HG03575 (cell line): ENCODE data around the gene AGBL1.

Experiments
- ATAC-seq: cut with Tn5 transposase; IDR thresholded peaks from one replicate; pipeline ENCODE4 v1.9.1; 2021; ENCODE audit not compliant: unreplicated experiment, insufficient number of reproducible peaks, low FRiP score; ENCODE audit errors: extremely low read depth

AGBL1 gene

DNA sequence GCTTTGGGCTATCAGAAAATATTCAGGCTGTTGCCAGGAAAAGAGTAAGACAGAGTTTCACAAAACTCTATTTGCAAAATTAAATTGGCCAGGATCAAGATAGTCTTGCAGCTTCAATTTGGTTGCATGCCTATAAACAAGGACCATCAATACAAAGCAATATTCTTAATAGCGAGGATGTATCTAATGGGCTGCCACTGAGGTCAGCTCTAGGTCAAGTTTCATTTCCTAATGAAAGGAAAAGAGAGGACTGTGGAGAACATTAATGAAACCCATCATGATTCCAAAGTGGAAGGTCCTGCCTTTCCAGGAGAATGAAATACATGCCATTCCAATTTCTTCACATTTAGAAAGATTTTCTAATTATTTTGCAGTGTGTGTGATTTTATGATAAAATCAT is 273.5 kb downstream of the AGBL1 start:
- ATAC-seq, result no peak

DNA sequence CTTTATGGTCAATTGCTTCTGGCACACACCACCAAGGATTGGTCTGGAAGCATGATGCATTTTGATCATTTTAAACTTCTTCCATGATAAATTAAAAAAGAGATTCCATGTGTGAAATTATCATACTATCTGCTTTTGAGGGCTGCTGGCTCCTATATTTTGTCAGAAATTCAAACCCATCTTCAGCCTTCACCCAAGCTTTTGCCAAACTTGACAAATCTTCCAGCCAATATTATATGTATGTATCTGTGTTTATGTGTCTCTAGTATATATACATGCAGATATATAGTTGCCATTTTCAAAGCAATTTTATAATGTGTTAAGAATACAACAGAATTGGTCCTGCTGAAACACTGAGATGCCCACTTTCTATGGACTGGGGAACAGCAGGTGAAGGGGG is 275.7 kb downstream of the AGBL1 start:
- ATAC-seq, result no peak

DNA sequence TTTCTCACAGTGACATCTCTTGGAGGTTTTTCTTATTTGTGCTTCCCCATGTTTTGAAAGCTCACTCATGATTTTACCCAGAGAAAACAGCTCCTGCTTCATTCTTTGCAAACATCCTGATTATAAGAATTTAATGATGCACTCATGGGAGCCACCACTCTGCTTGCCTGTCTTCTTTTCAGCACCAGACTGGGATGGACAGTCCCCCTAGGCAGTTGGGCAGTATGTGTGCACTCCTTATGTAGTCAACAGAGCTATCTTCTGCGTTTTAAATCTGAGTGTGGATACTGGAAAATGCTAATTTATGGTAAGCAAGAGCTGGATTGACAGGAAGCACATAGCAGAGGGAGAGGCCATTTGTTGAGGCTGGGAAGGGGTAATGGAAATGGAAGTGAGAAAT is 276.1 kb downstream of the AGBL1 start:
- ATAC-seq, result no peak

DNA sequence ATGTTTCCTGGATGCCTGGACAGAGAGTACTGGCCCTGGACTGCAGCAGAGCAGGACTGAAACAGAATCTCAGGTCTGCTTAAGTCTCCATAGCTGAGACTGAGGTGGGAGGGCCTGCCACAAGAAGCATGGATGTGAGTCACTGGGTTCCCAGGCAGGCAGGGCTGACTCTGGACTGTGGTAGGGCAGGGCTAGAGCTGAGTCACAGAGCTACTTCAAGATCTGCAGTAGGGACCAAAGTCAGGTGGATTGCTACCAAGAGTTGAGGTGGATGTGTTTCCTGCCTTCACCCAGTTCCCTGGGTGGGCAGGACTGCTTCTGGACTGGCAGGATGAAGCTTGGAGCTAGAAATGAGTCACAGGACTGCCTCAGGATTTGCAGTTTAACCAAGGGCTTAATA is 282.9 kb downstream of the AGBL1 start:
- ATAC-seq, result no peak

DNA sequence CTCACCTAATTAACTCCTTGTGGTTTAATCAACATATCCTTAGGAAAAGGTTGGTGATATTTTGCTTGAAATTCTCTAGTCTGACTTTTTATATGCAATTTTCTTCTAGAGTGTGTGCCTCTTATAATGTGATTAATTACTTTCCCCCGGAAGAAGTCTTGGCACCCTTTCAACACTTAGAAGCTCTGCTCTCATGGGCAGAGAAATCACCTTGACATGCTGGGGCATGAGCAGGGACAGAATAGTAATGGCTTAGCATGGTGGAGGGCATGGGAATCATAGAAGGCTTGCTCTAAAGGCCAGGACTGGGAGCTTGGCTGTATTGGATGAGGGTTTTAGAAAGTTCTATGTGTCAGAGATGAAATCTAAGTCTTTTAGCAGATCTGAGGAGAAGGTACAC is 293.5 kb downstream of the AGBL1 start:
- ATAC-seq, result no peak

DNA sequence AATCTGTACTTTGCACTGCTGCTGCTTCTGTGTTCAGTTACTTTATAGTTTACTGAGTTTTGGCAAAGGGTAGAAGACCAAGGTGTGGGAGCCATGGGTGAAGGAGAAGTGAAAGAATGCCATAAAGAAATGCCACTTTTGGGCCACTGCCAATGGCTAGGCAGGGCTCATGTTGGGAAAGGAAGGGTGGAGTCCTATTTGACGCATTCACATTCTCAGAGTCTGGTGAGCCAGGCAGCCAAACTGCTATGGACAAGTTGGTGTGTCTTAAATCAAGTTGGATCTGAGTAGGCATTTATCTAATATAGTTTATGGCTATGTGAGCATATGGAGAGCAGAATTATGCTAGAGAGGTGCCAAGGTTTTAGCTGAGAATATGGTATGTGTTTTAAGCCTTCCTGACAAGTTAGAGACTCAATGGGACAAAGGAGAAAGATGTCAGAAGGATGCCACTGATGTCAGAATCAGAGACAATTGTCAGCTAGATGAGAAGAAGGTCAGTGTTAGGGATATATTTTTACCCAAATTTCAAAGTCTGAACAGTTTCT is 296.1 kb downstream of the AGBL1 start:
- ATAC-seq, result no peak

DNA sequence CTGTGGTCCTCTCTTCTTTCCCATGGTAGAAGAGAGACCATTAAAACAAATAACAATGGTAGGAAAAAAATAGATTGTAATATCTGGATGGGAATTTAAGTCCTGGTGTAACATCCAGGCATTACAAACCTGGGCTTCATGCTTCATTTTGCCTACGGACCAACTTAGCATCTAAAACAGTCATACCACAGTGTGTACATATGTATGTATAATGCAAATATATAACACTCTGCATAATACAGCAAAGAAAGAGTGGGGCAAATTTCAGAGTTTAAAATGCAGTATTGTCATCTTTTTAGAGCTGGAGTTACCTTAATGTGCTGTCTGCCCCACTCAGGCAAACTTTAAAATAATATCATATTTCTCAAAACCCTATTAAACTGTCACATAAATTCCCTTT is 298.2 kb downstream of the AGBL1 start:
- no peak for ATAC-seq

DNA sequence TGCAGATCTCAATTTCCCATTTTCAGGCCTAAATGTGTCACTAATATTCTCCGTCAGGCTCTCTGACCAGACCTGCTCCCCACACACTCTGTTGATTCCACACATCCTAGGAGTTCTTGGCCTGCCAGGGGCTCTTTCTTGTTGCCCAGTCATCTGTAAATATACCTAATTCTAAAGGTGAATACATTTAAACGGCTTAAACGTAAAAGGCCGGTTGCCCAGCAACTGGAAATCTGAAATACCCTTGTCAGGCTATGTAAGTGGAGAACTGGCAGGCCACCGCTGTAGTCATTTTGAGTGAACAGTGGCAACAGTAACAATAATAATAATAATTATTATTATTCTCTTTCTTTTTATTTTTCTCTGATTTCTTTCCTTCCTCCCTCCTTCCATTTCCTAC is 302.7 kb downstream of the AGBL1 start:
- ATAC-seq, result no peak

DNA sequence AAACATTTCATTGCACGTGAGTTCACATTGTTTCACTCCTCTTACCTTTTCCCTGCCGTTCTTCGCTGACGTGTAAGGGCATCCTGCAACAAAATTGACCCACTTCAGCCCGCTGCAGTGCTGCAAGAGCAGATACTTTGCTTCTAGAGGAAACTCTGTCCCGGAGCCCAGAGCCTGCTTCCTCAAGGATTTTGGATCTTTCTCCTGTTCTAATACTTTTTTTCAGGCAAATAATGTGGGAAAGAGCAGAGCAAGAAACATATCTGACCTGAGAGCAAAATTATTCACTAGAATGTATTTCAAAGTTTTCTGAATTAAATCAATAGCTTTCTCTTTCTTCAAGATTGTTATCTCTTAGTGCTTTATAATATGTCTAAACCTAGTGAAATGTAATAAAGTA is 303.9 kb downstream of the AGBL1 start:
- ATAC-seq, result no peak

DNA sequence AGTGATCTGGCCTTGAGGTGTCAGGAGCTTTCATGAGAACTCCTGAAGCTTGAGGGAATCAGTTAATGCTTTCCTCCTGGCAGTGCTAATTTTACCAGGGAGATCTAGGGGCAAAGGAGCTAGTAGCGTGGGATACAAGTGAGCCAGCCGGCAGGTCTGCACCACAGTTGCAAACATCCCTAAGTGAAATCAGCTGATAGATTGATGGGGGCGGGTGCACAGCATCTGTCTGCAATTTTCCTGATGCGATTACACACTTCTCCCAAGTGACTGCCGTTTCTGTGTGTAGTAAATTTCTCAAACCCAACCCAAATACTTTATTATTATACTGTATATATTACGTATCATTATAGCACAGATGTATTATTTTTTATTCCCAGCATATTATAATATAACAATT is 304.5 kb downstream of the AGBL1 start:
- ATAC-seq, result no peak

DNA sequence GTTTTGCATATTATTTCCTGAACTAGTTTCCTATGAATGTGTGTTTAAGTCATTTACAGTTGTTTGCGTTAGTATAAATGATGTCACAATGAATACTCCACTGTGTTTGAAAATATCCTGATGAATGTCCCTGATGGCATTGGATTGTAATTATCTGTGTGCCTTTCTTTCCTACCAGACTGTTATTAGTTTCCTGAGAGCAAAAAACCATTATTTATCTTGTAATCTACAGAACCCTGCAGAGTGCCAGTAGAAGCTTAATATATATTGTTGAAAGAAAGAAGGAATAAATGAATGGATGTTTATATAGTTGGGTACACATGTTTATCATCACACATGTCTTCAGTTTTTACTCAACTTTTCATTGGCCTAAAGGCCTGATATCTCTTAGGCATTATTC is 312.6 kb downstream of the AGBL1 start:
- ATAC-seq, result no peak

DNA sequence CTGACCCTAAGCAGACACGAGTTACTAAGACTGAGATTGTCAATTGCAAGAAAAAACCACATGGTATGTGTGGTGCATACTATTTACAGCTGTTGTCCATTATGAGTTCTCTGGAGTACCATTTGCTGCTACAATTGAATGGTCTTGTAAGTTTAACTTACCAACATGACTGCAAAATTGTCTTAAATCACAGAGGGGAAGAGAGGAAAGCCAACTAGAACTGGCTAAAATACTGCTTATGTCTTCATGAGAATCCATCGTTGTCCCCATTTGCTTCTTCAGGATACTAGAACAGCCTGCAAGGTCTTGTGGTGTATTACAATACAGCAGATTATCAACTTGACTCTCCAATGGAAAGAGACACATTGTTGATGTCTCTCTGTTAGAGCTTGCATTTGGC is 313.2 kb downstream of the AGBL1 start:
- no peak for ATAC-seq

DNA sequence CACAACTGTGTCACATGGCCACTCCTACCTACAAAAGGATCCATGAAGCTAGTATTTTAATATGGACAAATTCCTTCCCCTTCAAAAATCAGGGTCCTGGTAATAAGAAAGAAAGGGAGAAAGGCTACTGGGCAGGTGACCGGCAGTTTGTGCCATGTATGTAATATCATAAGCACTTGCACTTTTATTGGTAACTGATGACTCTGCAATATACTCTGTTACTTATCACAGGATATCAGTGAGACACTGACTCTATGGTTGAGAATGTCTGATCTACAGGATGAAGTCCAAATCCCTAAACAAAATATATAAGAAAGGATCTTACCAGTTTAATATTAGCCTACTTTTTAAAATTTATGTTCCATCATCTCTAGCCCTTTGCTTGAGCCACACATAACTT is 315.2 kb downstream of the AGBL1 start:
- no peak for ATAC-seq

DNA sequence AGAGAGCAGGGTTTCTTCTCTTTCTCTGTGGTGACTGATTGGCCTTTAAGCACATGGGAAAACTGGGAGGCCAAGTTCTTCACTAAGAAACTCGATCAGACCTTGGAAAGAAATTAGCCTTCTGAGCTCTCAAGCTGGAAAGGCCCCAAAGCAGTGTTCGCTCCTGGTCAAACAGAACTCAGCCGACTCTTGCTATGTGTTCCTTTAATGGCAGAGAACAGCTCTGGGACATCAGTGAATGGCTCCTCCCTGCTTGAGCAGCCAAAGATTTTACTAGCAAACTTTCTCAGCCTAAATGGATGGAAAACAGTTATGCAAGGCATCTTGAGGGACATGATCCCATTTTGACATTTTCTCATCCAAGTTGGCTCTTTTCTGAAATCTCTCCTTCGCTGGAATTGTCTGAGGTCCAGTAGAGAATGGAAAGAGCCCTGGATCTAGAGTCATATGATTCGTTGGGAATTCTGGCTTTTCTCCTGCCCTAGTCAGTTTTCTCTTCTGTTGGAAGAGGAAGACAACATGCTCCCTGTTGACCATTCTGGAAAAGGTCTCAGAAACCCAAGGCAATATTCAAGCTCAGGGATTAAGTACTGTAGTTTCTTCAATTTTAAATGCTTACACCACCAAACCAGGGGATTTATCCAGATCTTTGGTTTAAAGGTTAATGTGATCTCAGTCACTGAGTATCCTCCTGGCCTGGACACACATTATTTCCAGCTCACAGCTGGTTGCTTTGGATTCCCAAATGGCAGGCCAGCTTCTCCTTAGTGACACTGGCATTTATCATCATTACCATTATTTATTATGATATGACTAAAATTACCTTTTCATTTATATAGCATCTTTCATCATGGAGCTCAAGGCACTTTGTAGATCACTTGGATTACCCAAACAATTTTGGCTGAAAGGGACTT is 319.6 kb downstream of the AGBL1 start:
- ATAC-seq, result no peak

DNA sequence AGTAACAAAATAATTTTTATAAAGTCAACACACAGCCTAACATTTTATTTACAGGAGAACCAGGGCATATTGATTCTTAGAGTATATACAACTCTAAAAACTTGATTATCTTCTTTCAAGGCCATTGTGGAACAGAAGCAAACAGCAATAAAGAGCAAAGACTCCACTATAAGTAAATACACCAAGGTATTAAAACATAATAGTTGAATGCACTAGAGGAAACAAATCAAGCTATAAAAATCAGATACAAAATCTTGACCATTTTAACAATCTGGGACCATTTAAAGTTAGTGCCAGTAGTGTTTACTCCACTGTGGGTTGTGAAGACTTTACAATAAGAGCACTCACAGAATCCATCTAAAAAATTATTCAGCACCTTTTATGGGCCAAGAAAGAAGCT is 323.6 kb downstream of the AGBL1 start:
- no peak for ATAC-seq

DNA sequence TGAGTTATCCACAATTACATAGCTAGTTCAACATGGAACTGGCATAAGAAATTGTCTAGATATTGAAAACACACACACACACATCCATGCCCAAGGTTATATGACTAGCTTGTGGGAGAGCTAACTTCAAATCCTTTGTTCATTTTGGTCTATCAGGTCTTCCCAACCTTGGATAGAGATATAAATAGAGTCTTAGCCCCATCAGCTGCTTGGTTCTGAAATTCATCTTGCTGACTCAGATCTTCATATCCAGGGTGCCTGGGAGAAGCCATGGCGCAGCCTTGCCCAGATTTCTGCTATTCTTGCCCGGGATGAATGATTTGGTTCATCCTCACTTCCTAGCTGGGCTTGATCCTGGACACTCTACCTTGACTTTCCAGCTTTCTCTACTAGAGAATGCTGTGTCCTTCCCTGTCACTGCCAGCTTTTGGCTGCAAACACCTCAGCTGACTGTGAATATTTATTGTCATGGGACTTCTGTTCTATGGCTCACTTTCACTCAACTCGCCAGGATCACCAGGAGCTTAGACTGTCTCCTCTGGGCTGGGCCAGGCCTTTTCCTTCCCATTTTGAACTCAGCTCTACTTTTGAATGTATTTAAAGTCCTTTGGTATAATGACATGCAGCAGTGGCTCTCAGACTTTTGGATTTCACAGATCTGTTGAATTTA is 324.4 kb downstream of the AGBL1 start:
- ATAC-seq, result no peak

DNA sequence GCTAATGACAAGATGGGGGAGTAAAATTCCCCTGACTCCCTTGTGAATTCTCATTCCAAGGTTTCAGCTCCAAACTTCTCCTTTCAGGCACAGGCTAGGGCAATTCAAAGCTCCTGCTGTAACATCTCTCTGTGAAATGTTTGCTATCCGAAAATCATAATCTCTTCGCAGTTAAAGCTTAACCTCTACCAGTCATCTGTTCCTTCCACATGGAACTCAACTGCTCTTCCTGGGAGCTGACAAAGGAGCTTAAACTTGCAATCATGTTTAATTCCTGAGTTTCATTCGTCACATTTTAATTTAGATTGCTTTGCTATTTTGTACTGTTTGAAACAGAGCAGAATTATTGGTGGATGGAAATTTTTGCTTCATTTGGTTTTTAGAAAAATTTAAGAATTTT is 328.6 kb downstream of the AGBL1 start:
- ATAC-seq, result no peak

DNA sequence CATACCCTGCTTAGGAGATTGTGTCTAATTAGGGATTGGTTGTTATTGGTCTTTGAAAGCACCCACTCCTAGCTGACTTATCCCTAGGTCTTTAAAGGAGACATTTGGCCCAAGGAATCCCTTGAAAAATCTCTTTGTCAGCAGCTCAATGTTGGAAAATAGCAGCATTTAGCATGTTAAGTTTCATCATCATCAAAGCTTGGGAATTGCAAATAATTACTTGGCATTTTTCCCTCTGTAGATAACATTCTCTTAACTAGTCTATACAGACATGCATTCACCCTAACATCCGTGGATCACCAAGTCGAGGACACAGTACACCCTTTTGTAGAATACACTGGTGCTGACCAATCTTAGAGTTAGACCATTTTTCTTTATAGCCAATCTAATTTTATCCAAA is 332.2 kb downstream of the AGBL1 start:
- ATAC-seq, result no peak

DNA sequence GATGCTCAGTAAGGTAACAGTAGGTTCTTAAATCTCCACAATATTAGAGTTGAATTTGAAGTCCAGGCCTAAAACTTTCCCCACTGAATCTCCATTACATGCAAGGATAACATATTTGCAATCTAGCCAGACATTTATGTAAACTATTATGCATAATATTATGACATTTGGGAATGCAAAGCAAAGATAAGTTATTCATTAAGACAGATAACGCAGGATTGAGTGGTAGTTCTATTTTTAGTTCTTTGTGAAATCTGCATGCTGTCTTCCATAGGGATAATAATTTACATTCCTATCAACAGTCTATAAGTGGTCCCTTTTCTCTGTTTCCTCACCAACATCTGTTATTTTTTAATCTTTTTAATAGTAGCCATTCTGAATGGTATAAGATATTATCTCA is 333.5 kb downstream of the AGBL1 start:
- ATAC-seq, result no peak

DNA sequence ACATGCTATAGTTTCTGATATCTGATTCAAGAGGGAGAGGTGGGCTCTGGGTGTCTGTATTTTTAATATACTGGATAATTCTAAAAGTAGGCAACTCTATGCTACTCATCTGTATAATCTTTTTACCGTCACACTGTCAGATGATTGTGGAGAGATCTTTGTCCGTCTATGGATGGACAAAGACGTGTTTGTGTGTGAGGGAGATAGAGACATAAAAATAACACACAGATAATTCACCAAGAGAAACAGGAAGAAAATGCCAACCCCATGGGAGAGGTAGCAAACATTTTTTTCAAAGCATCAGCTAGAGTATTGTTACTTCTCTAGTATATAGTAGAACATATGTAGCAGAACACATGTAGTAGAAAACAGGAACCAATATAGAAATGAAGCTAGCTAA is 346.1 kb downstream of the AGBL1 start:
- no peak for ATAC-seq
